Measurements from ENCODE around the gene EPN1.

Gene EPN1

GRCh38 chr19:55698256-55698655 lies 23.2 kb downstream of the EPN1 start:
- Histone ChIP-seq H3K36me3 (ENCODE audit: control insufficient read depth, low read length) (peaks cover 67% of the 10 kb centered on the region), H3F3A (ENCODE audit: control insufficient read depth, insufficient read depth) (no peaks in the 10 kb centered on the region), H3K4me2 (ENCODE audit: low read length) (no peak overlapping the region), H3K4me3 (ENCODE audit: low read length) (no peak overlapping the region), H3K79me2 (ENCODE audit: control insufficient read depth, low read length) (no peaks in the 10 kb centered on the region), H3K27ac (ENCODE audit: low read depth, low read length) (no peak overlapping the region), H3K9me3 (ENCODE audit: control insufficient read depth, insufficient read depth, low read length) (no peaks in the 10 kb centered on the region), H3K9me2 (replicated peaks; ENCODE audit: control insufficient read depth, low read length) (no peaks in the 10 kb centered on the region), H3K4me1 (ENCODE audit: control insufficient read depth, low read length) (no peaks in the 10 kb centered on the region), H3K27me3 (ENCODE audit: control insufficient read depth, low read length) (no peaks in the 10 kb centered on the region), H4K20me1 (ENCODE audit: control insufficient read depth, insufficient read depth, low read depth, low read length) (no peaks in the 10 kb centered on the region)
- TF ChIP-seq EZH2phosphoT487 (IDR thresholded peaks at IDR 0.05; ENCODE audit: borderline replicate concordance, low read length) (no peak), CTCF (IDR thresholded peaks at IDR 0.05; ENCODE audit: low read depth, low read length, poor library complexity, severe bottlenecking) (no peak)

GRCh38 chr19:55699221-55699620 lies 24.2 kb downstream of the EPN1 start:
- Histone ChIP-seq H3K79me2 (ENCODE audit: control insufficient read depth, low read length) (no peaks in the 10 kb centered on the region), H3K9me2 (replicated peaks; ENCODE audit: control insufficient read depth, low read length) (no peaks in the 10 kb centered on the region), H3K36me3 (ENCODE audit: control insufficient read depth, low read length) (peaks cover 66% of the 10 kb centered on the region), H4K20me1 (ENCODE audit: control insufficient read depth, insufficient read depth, low read depth, low read length) (no peaks in the 10 kb centered on the region), H3K9me3 (ENCODE audit: control insufficient read depth, insufficient read depth, low read length) (no peaks in the 10 kb centered on the region), H3F3A (ENCODE audit: control insufficient read depth, insufficient read depth) (no peaks in the 10 kb centered on the region), H3K4me3 (ENCODE audit: low read length) (no peak overlapping the region), H3K27ac (ENCODE audit: low read depth, low read length) (no peak overlapping the region), H3K4me1 (ENCODE audit: control insufficient read depth, low read length) (no peaks in the 10 kb centered on the region), H3K4me2 (ENCODE audit: low read length) (no peak overlapping the region), H3K27me3 (ENCODE audit: control insufficient read depth, low read length) (no peaks in the 10 kb centered on the region)
- TF ChIP-seq CTCF (IDR thresholded peaks at IDR 0.05; ENCODE audit: low read depth, low read length, poor library complexity, severe bottlenecking) = no peak
- TF ChIP-seq EZH2phosphoT487 (IDR thresholded peaks at IDR 0.05; ENCODE audit: borderline replicate concordance, low read length) = no peak

GRCh38 chr19:55700813-55701212 lies 25.8 kb downstream of the EPN1 start:
- no peaks in the 10 kb centered on the region for H3K79me2 ChIP-seq (ENCODE audit: control insufficient read depth, low read length)

More at GRCh38 chr19:55700813-55701212, 25.8 kb downstream of the EPN1 start:
- no peak for TF ChIP-seq CTCF (IDR thresholded peaks at IDR 0.05; ENCODE audit: low read depth, low read length, poor library complexity, severe bottlenecking)
- TF ChIP-seq EZH2phosphoT487 (IDR thresholded peaks at IDR 0.05; ENCODE audit: borderline replicate concordance, low read length) = no peak
- no peaks in the 10 kb centered on the region for H3K9me2 ChIP-seq (replicated peaks; ENCODE audit: control insufficient read depth, low read length)
- H3K27me3 ChIP-seq (ENCODE audit: control insufficient read depth, low read length) = no peaks in the 10 kb centered on the region
- H3K36me3 ChIP-seq (ENCODE audit: control insufficient read depth, low read length) = peaks cover 58% of the 10 kb centered on the region
- H3F3A ChIP-seq (ENCODE audit: control insufficient read depth, insufficient read depth) = no peaks in the 10 kb centered on the region; the same call in 1 of the 2 replicates
- H3K4me2 ChIP-seq (ENCODE audit: low read length) = no peak overlapping the region
- no peaks in the 10 kb centered on the region for H4K20me1 ChIP-seq (ENCODE audit: control insufficient read depth, insufficient read depth, low read depth, low read length)
- H3K4me1 ChIP-seq (ENCODE audit: control insufficient read depth, low read length) = no peaks in the 10 kb centered on the region
- no peaks in the 10 kb centered on the region for H3K9me3 ChIP-seq (ENCODE audit: control insufficient read depth, insufficient read depth, low read length)
- no peak overlapping the region for H3K4me3 ChIP-seq (ENCODE audit: low read length)
- no peak overlapping the region for H3K27ac ChIP-seq (ENCODE audit: low read depth, low read length)

Measured in DOHH2 (cell line).